Natural killer cell treated with Interleukin-12 subunit alpha and Interleukin-12 subunit beta and Interleukin-15 and Interleukin-18, amount 100 ng/mL, for 72 hours (primary cell): ENCODE results near the gene LAGE3. TPM values are rescaled to one million over a fixed set of nuclear protein-coding genes. Genes with fewer than 3 reads are reported as not detected.

Experiments used
- ATAC-seq, 2 donors: fragments of 150-1000 bp; cut with Tn5 transposase in 1 of 2; sonication (Bioruptor Pico), chemical (Tn5 transposase) in 1 of 2; 2 replicates each; pipeline ENCODE4 v1.10.0; 2021
- DNase-seq: peaks from one replicate; pipeline ENCODE4 v3.0.0; 2022; ENCODE audit warnings: low spot score
- H3K27ac Mint-ChIP-seq, 2 donors: 1 replicate in 1 of 2; 2 replicates in 1 of 2; pipeline ENCODE4 v1.8.0; 2022; ENCODE audit warnings: mixed read lengths in 2 of 2, mild to moderate bottlenecking in 1 of 2, moderate library complexity in 1 of 2
- H3K27me3 Mint-ChIP-seq, 2 donors: 1 replicate in 1 of 2; 2 replicates in 1 of 2; pipeline ENCODE4 v1.8.0; 2022; ENCODE audit warnings: mixed read lengths in 2 of 2
- H3K36me3 Mint-ChIP-seq: one replicate; pipeline ENCODE4 v1.8.0; 2022; ENCODE audit warnings: mixed read lengths
- H3K4me1 Mint-ChIP-seq, 2 donors: 1 replicate in 1 of 2; 2 replicates in 1 of 2; pipeline ENCODE4 v1.8.0; 2022; ENCODE audit warnings: low read depth in 2 of 2, mixed read lengths in 2 of 2, mild to moderate bottlenecking in 1 of 2
- H3K4me3 Mint-ChIP-seq: one replicate; pipeline ENCODE4 v1.8.0; 2022; ENCODE audit warnings: mixed read lengths
- H3K9me3 Mint-ChIP-seq: 2 replicates; pipeline ENCODE4 v1.8.0; 2022; ENCODE audit warnings: mixed read lengths
- total RNA-seq, 2 donors: library from RNA; stranded (reverse); gene quantifications; one replicate each; pipeline ENCODE4 v1.2.3, GENCODE V29; 2022

Gene LAGE3
- total RNA-seq, 2 donors from 2014 or later: 29.4 to 48.5 TPM

DNA sequence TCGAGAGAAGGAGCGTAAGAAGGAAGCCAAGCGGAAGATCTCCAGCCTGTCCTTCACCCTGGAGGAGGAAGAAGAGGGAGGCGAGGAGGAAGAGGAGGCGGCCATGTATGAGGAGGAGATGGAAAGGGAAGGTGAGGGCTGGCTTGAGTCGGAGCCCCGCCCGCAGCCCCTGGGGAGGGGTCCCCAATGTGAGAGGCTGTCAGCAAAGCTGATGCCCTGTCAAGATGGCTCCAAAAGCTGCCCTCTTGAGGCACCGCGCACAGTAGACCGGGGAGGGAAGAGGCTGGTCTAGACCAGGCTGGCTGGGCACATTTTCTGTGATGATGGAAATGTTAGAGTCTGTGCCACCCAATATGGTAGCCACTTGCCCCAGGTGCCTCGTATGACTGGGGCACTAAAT, 32.7 kb downstream of the LAGE3 start:
- Mint-ChIP-seq H3K4me1 (peaks cover 0 to 15% of the 10 kb centered on the region in 2 donors), H3K9me3 (no peaks in the 10 kb centered on the region), H3K36me3 (no peaks in the 10 kb centered on the region), H3K27ac (no peak overlapping the region), H3K4me3 (no peak overlapping the region), H3K27me3 (no peaks in the 10 kb centered on the region)
- no peak for ATAC-seq
- no peak for DNase-seq

DNA sequence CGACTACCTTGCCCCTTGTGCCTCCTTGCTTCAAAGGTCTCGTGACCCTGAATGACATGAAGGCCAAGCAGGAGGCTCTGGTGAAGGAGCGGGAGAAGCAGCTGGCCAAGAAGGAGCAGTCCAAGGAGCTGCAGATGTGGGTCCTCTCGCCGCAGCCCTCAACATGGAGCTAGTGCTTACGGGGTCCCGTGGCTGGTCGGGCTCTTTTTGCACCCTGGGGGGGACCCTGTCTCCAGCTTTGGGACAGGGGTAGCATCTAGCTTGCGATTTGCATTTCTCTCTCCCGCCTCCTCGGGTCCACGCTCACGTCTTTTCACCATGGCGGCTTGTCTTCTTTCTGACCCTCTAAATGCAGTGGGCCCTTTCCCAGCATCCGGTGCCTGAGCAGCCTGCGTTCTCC, 33.3 kb downstream of the LAGE3 start:
- DNase-seq: no peak
- no peak overlapping the region for H3K4me3 Mint-ChIP-seq
- H3K36me3 Mint-ChIP-seq: no peaks in the 10 kb centered on the region
- no peaks in the 10 kb centered on the region for H3K27me3 Mint-ChIP-seq
- H3K4me1 Mint-ChIP-seq: peaks cover 0 to 15% of the 10 kb centered on the region in 2 donors
- no peak overlapping the region for H3K27ac Mint-ChIP-seq
- no peak for ATAC-seq
- no peaks in the 10 kb centered on the region for H3K9me3 Mint-ChIP-seq

DNA sequence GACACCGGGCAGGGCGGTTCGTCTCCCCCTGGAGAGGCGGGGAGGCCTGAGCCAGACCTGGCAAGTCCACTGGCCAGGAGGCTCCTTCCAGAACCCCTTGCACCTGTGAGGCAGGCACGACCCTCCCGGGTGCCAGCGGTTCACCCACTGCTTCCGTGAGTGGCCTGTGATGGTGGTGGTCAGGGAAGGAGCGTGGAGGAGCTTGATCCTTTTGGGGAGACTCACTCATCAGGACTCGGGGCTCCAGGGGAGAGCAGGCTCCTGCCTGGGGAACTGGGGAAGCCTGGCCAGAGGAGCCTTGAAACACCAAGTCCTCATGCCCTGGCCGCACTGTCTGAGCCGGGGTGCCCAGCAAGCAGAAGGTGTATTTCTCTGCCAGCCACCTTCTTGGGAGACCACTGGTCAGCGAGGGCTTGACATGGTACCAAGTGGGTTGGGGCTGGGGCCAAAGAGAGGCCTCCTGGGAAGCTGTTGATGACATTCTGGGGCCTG, 34.3 kb downstream of the LAGE3 start:
- Mint-ChIP-seq H3K4me1 (peaks cover 0 to 15% of the 10 kb centered on the region in 2 donors), H3K9me3 (no peaks in the 10 kb centered on the region), H3K27me3 (no peaks in the 10 kb centered on the region), H3K36me3 (no peaks in the 10 kb centered on the region), H3K4me3 (no peak overlapping the region), H3K27ac (no peak overlapping the region)
- ATAC-seq (no peak), DNase-seq (no peak)

DNA sequence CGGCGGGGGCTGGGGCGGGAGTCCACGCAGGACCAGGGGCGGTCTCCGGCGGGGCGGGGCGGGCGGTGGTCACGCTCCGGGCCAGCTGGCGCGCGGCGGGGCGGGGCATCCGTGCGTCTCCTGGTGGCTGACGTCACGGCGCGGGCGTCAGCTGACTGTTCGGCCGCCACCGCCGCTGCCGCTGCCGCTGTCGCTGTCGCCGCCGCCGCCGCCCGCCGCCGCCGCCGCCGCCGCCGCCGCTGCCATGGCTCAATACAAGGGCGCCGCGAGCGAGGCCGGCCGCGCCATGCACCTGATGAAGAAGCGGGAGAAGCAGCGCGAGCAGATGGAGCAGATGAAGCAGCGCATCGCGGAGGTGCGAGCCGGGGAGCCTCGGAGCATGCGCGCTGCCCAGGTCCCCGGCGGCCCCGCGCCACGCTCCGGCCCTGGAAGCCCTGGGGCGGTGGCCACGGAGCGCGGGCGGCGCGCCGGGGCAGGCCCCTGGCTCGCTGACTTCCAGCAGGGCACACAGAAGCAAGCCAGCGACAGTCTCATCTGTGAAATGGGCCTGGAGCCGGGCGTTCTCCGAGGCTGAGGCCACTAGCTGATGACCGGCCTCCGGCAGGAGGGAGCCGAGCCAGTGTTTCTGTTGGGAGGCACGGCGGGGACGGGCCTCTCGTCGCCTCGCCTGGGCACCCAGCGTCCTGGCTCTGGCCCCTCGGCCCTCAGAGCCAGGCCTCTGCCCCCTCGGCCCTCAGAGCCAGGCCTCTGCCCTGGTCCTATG, 34.9 kb downstream of the LAGE3 start, which contains the start of gene FAM50A:
Gene FAM50A, plus strand, starts transcription at position 150 of the 763 bp plus-strand sequence. Its CDS starts 95 bp downstream, at position 245.
- H3K36me3 Mint-ChIP-seq: no peaks in the 10 kb centered on the region
- no peaks in the 10 kb centered on the region for H3K9me3 Mint-ChIP-seq
- H3K27me3 Mint-ChIP-seq: no peaks in the 10 kb centered on the region
- peak within 1 kb of the TSS; percentile 71 for H3K4me3 Mint-ChIP-seq
- DNase-seq: peak; percentile 84
- peak within 1 kb of the TSS; percentile 43 to 48 for H3K27ac Mint-ChIP-seq
- peaks cover 0 to 15% of the 10 kb centered on the region in 2 donors for H3K4me1 Mint-ChIP-seq
- peak; percentile 93 to 94 for ATAC-seq

DNA sequence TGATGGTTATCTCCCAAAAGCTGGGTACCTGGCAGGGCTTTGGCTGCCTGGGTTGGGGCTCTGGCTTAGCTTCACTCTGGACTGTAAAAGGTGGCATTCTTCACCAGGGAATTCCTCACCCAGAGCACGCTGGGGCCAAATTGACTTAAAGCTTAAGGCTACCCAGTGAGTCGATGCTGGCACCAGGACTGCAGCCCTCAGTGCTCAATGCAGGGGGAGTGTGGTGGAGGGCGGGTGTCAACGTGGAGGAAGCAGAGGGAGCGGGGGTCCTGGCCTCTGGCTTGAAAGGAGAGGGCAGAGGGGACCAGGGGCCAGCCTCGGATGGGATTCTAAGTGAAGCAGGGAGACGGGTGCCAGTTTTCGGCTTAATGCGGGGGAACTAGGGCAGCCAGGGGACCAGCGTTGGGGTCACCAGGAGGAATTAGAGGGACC, 35.6 kb downstream of the LAGE3 start:
- DNase-seq: no peak
- Mint-ChIP-seq H3K9me3 (no peaks in the 10 kb centered on the region), H3K4me1 (peaks cover 0 to 15% of the 10 kb centered on the region in 2 donors), H3K27me3 (no peaks in the 10 kb centered on the region), H3K4me3 (peak overlapping the region; percentile 71), H3K36me3 (no peaks in the 10 kb centered on the region), H3K27ac (peak overlapping the region; percentile 43 to 48)
- ATAC-seq: no peak

DNA sequence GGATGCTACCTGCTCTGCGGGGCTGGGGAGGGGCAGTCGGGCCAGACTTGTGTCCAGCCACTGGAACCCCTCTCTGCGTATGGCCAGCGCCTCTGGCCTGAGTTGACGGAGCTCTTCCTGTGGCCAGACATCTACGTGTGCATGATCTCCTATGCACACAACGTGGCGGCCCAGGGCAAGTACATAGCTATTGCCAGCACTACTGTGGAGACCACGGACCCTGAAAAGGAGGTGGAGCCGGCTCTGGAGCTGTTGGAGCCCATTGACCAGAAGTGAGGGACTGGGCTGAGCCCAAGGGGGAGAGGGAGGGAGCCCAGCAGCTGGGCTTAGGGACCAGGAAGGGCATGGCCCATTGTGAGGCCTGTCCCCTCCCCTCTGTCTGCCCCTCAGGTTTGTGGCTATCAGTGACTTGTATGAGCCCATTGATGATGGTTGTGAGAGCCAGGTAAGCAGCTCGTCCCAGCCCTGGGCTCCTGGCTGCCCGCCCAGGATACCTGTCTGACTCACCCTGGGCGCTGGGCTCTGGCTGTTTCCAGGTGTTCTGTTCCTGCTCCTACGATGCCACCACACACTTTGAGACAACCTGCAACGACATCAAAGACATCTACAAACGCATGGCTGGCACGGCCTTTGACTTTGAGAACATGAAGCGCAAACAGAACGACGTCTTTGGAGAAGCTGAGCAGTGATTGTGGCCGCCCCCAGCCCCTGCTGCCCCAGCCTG, 36.9 kb downstream of the LAGE3 start:
- Mint-ChIP-seq H3K4me3 (no peak overlapping the region), H3K27ac (no peak overlapping the region)

DNA sequence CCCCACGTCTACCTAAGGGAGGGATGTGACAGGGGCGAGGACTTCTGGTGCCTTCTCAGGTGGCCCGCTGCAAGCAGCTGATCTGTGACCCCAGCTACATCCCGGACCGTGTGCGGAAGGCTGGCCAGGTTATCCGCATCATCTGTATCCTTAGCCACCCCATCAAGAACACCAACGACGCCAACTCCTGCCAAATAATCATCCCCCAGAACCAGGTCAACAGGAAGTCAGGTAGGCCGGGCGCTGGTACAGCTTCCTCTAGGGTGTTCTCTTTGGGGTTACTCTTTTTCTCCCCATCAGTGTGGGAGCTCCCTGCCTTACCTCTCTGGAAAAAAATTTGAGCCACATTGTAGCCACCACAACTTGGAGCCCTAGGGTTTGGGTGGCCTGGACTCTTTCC, 37.5 kb downstream of the LAGE3 start:
- Mint-ChIP-seq H3K36me3 (no peaks in the 10 kb centered on the region), H3K27me3 (peaks cover 0 to 3% of the 10 kb centered on the region in 2 donors), H3K9me3 (no peaks in the 10 kb centered on the region), H3K4me1 (peaks cover 7 to 11% of the 10 kb centered on the region in 2 donors), H3K4me3 (no peak overlapping the region), H3K27ac (no peak overlapping the region)
- ATAC-seq (no peak), DNase-seq (no peak)

More for the DNA sequence above, 36.9 kb downstream of the LAGE3 start:
- no peaks in the 10 kb centered on the region for H3K36me3 Mint-ChIP-seq
- H3K27me3 Mint-ChIP-seq: peaks cover 0 to 3% of the 10 kb centered on the region in 2 donors
- DNase-seq (no peak), ATAC-seq (no peak)
- no peaks in the 10 kb centered on the region for H3K9me3 Mint-ChIP-seq
- H3K4me1 Mint-ChIP-seq: peaks cover 7 to 17% of the 10 kb centered on the region in 2 donors

DNA sequence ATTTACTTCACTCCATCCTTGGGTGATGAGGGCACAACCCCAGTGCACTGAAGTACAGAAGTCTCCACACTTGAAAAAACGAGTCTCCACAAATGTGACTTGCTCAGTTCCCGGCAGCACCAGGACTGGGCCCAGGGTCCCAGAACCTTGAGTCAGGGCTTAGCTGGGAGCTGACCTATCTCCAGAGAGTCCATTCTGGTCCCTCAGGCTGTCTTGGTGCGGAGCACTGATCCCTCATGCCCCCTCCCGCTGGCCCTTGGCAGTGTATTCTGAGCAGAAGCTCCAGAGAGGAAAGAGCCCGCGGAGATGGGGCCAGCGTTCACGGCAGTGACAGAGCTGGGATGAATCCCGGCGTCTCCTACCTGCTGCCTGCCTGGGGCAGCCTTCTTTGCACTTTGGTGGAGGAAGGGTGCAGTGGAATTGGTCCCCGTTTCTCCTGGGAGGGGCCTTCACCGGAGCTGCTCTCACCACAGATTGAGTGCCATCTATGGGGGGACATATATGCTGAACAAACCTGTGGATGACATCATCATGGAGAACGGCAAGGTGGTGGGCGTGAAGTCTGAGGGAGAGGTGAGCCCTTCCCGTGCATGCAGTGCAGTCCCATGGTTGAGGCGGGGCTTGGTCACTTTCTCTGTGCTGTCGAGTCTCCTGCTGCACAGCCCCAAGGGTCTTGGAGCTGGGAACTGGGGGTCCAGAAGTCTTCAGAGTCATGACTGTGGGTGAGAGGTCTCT, 38.3 kb downstream of the LAGE3 start:
- peaks cover 10 to 13% of the 10 kb centered on the region in 2 donors for H3K4me1 Mint-ChIP-seq
- DNase-seq: no peak
- no peaks in the 10 kb centered on the region for H3K36me3 Mint-ChIP-seq
- peaks cover 0 to 3% of the 10 kb centered on the region in 2 donors for H3K27me3 Mint-ChIP-seq
- no peak for ATAC-seq
- no peaks in the 10 kb centered on the region for H3K9me3 Mint-ChIP-seq
- no peak overlapping the region for H3K27ac Mint-ChIP-seq
- H3K4me3 Mint-ChIP-seq: no peak overlapping the region

DNA sequence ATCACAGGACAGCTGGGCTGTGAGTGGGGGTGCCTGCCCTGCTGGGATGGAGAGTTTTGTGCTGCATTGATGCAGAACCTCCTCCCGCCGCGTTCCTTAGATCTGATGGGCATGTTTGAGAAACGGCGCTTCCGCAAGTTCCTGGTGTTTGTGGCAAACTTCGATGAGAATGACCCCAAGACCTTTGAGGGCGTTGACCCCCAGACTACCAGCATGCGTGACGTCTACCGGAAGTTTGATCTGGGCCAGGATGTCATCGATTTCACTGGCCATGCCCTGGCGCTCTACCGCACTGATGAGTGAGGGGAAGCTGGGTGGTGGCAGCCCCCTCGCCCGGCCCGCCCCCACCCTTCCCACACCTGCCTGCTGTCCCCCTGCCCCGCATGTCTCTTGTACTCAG, 39.2 kb downstream of the LAGE3 start:
- peaks cover 10 to 16% of the 10 kb centered on the region in 2 donors for H3K4me1 Mint-ChIP-seq
- H3K9me3 Mint-ChIP-seq: no peaks in the 10 kb centered on the region
- DNase-seq (no peak), ATAC-seq (no peak)
- H3K27me3 Mint-ChIP-seq: peaks cover 0 to 3% of the 10 kb centered on the region in 2 donors
- H3K4me3 Mint-ChIP-seq: no peak overlapping the region
- H3K36me3 Mint-ChIP-seq: no peaks in the 10 kb centered on the region
- H3K27ac Mint-ChIP-seq: no peak overlapping the region

DNA sequence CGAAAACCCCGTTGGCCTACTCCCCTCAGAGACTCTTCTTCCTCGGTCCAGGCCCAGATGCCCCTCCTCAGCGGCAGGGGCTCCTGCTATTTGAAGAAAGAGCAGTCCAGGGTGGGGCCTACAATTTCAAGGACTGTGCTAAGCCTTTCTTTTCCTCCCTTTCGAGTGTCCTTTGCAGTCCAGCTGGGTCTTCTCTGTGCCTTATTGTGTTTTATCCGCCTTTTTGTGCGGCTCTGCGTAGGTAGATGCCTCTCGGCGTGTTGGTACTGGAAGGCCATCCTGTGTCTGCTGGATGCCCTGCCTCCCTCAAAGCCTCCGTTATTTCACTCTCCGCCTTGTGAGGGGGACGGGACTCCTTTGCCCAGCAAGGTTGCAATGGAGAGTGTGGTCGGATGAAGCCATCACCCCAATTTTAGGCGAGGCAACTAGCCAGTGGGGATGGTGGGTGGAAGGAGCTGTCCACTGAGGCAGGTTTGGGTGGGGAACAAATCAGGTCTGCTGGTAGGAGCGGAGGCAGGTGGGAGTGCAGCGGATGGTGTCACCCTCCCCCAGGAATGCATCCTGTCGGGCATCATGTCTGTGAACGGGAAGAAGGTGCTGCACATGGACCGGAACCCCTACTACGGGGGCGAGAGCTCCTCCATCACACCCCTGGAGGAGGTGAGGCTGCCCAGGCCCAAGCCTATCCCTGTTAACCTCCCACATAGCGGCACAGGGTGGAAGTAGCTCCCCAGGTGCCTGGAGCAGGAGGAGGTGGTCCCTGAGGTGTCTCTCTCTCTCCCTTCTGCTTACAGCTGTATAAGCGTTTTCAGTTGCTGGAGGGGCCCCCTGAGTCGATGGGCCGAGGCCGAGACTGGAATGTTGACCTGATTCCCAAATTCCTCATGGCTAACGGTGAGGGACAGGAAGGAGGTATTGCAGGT, 40.8 kb downstream of the LAGE3 start:
- H3K4me1 Mint-ChIP-seq: peaks cover 10 to 13% of the 10 kb centered on the region in 2 donors
- peak overlapping the region; percentile 70 to 87 for H3K27ac Mint-ChIP-seq
- ATAC-seq: no peak
- no peak for DNase-seq
- no peaks in the 10 kb centered on the region for H3K9me3 Mint-ChIP-seq
- peak overlapping the region; percentile 86 for H3K4me3 Mint-ChIP-seq
- peaks cover 0 to 3% of the 10 kb centered on the region in 2 donors for H3K27me3 Mint-ChIP-seq
- no peaks in the 10 kb centered on the region for H3K36me3 Mint-ChIP-seq

DNA sequence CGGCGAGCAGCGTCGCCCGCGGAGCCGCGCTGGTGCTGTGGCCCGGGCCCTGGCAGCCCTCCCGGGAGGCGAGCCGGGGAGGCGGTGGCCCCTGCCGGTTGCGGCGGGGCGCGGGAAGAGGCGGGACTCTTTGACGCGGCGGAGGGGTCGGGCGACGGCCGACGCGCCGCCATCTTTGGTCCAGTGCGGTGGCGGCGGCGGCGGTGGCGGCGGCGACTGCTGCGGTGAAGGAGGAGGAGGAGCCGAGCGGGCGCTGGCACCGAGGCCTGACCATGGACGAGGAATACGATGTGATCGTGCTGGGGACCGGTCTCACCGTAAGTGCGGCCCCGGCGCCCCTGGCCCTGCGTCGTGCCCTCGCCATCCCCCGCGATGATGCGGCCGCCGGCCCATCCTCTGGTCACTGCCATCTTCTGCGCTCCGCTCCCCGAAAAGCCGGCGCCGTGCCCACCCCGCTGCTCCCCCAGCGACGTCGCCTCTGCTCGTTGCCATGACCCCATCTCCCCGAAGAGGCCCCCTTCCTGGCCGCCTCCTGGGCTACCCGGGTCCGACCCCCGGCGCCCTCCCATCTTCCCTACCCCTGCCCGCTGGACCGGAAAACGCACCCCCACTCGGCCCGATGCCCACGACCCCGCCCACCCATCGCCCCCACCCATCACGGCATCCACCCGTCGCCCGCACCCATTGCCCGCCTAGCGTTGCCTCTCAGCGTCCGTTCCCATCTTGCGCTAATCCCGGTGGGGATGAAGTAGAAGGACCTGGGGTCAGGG, 41.9 kb downstream of the LAGE3 start, which contains the start of gene GDI1:
Gene GDI1, plus strand, starts transcription at position 172 of the 770 bp plus-strand sequence. Its CDS starts 101 bp downstream, at position 273.
- Mint-ChIP-seq H3K27ac (peak within 1 kb of the TSS; percentile 71 to 90), H3K27me3 (peaks cover 0 to 3% of the 10 kb centered on the region in 2 donors), H3K4me1 (peaks cover 10 to 13% of the 10 kb centered on the region in 2 donors), H3K4me3 (peak within 1 kb of the TSS; percentile 86), H3K9me3 (no peaks in the 10 kb centered on the region), H3K36me3 (no peaks in the 10 kb centered on the region)
- ATAC-seq (peak; percentile 79 to 82), DNase-seq (peak; percentile 77)

DNA sequence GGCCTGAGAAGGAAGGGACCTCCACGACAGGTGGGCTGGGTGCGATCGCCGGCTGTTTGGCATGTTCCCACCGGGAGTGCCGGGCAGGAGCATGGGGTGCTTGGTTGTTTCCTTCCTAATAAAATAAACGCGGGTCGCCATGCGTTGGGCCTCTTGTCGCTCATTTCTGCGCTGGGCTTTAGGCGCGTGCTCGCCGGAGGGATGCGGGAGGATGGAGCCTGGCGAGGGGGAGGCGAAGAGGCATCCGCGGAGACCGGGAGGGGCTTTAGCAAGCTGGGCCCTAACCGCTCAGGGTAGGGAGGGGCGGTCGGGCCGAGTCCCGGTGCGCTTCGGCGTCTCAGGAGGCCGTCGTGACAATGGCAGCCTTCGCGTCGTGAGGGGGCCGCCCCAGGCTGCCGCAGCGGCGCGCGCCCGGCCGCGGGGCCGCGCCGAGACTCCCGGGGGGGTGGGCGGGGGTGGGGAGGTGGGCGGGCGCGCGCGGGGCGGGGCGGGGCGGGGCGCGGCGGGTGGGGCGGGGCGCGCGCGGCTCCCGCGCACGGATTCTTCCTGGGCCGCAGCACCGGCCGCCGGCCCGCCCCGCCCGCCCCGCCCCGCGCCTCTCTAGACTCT, 42.6 kb downstream of the LAGE3 start:
- no peak for DNase-seq
- ATAC-seq: peak; percentile 80 to 83
- H3K27me3 Mint-ChIP-seq: peaks cover 0 to 3% of the 10 kb centered on the region in 2 donors
- H3K9me3 Mint-ChIP-seq: no peaks in the 10 kb centered on the region
- H3K27ac Mint-ChIP-seq: peak overlapping the region; percentile 71 to 90
- no peaks in the 10 kb centered on the region for H3K36me3 Mint-ChIP-seq
- H3K4me1 Mint-ChIP-seq: peaks cover 10 to 15% of the 10 kb centered on the region in 2 donors
- peak overlapping the region; percentile 61 for H3K4me3 Mint-ChIP-seq
